Left ventricle myocardium inferior (tissue), 1 donor: ENCODE results near the gene EPB41L4B. TPM values are rescaled to one million over a fixed set of nuclear protein-coding genes. Genes with fewer than 3 reads are reported as not detected.

Experiments used
- DNase-seq: peaks from one replicate; pipeline ENCODE4 v3.0.0-alpha.2; 2020
- H3K27ac ChIP-seq: fragments of 200-600 bp; replicated peaks from 2 replicates; pipeline ENCODE4 v1.8.0; 2021
- H3K27me3 ChIP-seq: fragments of 200-600 bp; 2 replicates; pipeline ENCODE4 v1.8.0; 2021; ENCODE audit warnings: low read depth
- H3K36me3 ChIP-seq: fragments of 200-600 bp; 2 replicates; pipeline ENCODE4 v1.8.0; 2021
- H3K4me1 ChIP-seq: fragments of 200-600 bp; 2 replicates; pipeline ENCODE4 v1.8.0; 2021
- H3K4me3 ChIP-seq: fragments of 200-600 bp; 2 replicates; pipeline ENCODE4 v1.8.0; 2021; ENCODE audit warnings: mild to moderate bottlenecking, moderate library complexity
- H3K9me3 ChIP-seq: fragments of 200-600 bp; replicated peaks from 2 replicates; pipeline ENCODE4 v1.8.0; 2021
- intact Hi-C: fragments of 100-400 bp; cut with micrococcal nuclease; formaldehyde crosslinking; loops from one replicate; pipeline ENCODE4 v1.11.0; 2022
- total RNA-seq: library from RNA; stranded (reverse); fragmentation: NEBNext Ultra II Directional; extraction: Animal tissue kit (Norgen Biotek cat#: 25700); gene quantifications from one replicate; pipeline ENCODE4 v1.2.1, GENCODE V29; 2021
- TF ChIP-seq, protein P1 (sequence below): fragments of 200-600 bp; IDR thresholded peaks from 2 replicates; pipeline ENCODE4 v1.8.0; 2021; ENCODE audit warnings: antibody characterized with exemption, mild to moderate bottlenecking, borderline replicate concordance
- donor health status: DM: no; HTN: yes; CAD: no; lungs with severe emphysema.

The EPB41L4B gene
- total RNA-seq, 1 donor from 2014 or later: 13.9 TPM

- intact Hi-C loops: no loop called here
- TF ChIP-seq, protein P1, sequence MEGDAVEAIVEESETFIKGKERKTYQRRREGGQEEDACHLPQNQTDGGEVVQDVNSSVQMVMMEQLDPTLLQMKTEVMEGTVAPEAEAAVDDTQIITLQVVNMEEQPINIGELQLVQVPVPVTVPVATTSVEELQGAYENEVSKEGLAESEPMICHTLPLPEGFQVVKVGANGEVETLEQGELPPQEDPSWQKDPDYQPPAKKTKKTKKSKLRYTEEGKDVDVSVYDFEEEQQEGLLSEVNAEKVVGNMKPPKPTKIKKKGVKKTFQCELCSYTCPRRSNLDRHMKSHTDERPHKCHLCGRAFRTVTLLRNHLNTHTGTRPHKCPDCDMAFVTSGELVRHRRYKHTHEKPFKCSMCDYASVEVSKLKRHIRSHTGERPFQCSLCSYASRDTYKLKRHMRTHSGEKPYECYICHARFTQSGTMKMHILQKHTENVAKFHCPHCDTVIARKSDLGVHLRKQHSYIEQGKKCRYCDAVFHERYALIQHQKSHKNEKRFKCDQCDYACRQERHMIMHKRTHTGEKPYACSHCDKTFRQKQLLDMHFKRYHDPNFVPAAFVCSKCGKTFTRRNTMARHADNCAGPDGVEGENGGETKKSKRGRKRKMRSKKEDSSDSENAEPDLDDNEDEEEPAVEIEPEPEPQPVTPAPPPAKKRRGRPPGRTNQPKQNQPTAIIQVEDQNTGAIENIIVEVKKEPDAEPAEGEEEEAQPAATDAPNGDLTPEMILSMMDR: no peak
- no peak for DNase-seq
Measured at GRCh38 chr9:109297899-109298298, 23.0 kb downstream of the EPB41L4B start.

DNA sequence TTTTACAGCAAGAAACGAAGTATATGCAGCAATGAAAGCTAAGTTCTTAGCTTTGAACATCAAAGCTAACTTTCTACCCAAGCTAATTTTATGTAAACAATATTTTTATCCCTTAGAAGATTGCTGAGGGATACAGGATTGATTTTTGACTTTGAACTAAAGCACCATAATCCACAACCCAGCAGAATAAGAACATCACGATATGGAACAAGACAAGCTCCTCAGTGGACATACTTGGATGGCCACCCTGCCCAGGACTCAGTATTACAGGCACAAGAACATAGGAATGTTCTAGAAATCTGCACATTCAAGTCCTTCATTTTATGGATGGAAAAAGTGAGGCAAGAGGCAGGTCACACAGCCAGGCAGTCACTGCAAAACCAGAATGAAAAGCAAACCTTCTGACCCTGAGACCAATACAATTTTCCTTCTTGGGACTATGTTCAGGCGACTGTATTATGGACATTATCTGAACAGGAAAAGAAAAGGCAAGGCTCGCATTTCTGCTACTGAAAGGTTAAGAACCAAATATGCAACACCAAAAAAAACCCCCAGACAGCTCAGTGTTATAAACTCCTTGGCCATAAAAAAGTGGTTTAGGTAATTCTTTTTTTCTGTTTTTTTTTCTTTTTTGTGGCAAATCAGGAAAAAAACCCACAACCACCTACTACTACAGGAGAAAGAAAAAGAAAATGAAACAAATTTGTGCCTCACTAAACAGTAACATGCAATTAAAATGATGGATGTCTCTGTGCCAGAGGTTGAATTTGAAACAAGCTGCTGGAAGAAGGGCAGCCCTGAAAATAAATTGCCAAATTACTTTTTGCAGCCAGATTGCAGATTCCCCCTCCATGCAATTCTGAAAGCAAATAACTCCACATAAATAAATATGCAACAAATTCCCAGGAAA, 25.4 kb downstream of the EPB41L4B start:
- intact Hi-C loops: no loop called here
- no peak for DNase-seq
- peaks cover 11% of the 10 kb centered on the region for H3K4me1 ChIP-seq

More at GRCh38 chr9:109297899-109298298, 23.0 kb downstream of the EPB41L4B start:
- Histone ChIP-seq H3K4me3 (no peak overlapping the region), H3K36me3 (no peaks in the 10 kb centered on the region), H3K4me1 (peaks cover 11% of the 10 kb centered on the region), H3K27ac (no peak overlapping the region), H3K9me3 (no peaks in the 10 kb centered on the region), H3K27me3 (peaks cover 16% of the 10 kb centered on the region)

GRCh38 chr9:109290385-109290784, 30.5 kb downstream of the EPB41L4B start:
- Histone ChIP-seq H3K27me3 (no peaks in the 10 kb centered on the region), H3K9me3 (no peaks in the 10 kb centered on the region), H3K27ac (no peak overlapping the region), H3K36me3 (no peaks in the 10 kb centered on the region), H3K4me3 (no peak overlapping the region), H3K4me1 (peaks cover 16% of the 10 kb centered on the region)
- DNase-seq: no peak
- TF ChIP-seq, protein P1: no peak
- intact Hi-C loops: no loop called here

More for the DNA sequence above, 25.4 kb downstream of the EPB41L4B start:
- H3K9me3 ChIP-seq: no peaks in the 10 kb centered on the region
- H3K36me3 ChIP-seq: no peaks in the 10 kb centered on the region
- H3K4me3 ChIP-seq: no peak overlapping the region
- H3K27me3 ChIP-seq: peaks cover 16% of the 10 kb centered on the region
- no peak overlapping the region for H3K27ac ChIP-seq
- TF ChIP-seq, protein P1: no peak

- intact Hi-C loops: no loop called here
- Histone ChIP-seq H3K4me3 (no peak overlapping the region), H3K27me3 (no peaks in the 10 kb centered on the region), H3K36me3 (no peaks in the 10 kb centered on the region), H3K27ac (no peak overlapping the region), H3K4me1 (peaks cover 13% of the 10 kb centered on the region), H3K9me3 (no peaks in the 10 kb centered on the region)
- TF ChIP-seq, protein P1: no peak
- DNase-seq: no peak
Measured at GRCh38 chr9:109289931-109290330, 30.9 kb downstream of the EPB41L4B start.

- intact Hi-C loops: no loop called here
- H3K27me3 ChIP-seq: no peaks in the 10 kb centered on the region
Measured at GRCh38 chr9:109289186-109289585, 31.7 kb downstream of the EPB41L4B start.

More at GRCh38 chr9:109289186-109289585, 31.7 kb downstream of the EPB41L4B start:
- no peaks in the 10 kb centered on the region for H3K36me3 ChIP-seq
- peaks cover 13% of the 10 kb centered on the region for H3K4me1 ChIP-seq
- no peaks in the 10 kb centered on the region for H3K9me3 ChIP-seq
- H3K27ac ChIP-seq: no peak overlapping the region
- DNase-seq: no peak
- no peak overlapping the region for H3K4me3 ChIP-seq
- TF ChIP-seq, protein P1: no peak
